IMR-90 (cell line): ENCODE data around the gene RRAGD. TPM values are rescaled to one million over a fixed set of nuclear protein-coding genes. Genes with fewer than 3 reads are reported as not detected.

ENCODE experiments used
- ATAC-seq: fragments of 200-7000 bp; cut with Tn5 transposase; 2 replicates; pipeline ENCODE4 v1.9.1; 2020; ENCODE audit warnings: low read depth, mild to moderate bottlenecking, moderate library complexity
- BruUV-seq: library from RNA; stranded (reverse); fragments of 400-500 nt; replicated peaks from 2 replicates; lab custom pipeline; 2021; lab: Mats Ljungman, UMichigan
- CTCF ChIA-PET: fragments of 300-600 bp; formaldehyde crosslinking; extraction: SDS; loops from one replicate; lab custom pipeline; 2021; ENCODE audit warnings: antibody characterized with exemption; lab: Yijun Ruan, JAX
- POLR2A ChIA-PET: fragments of 300-600 bp; sonication (Branson Sonifier 250); formaldehyde crosslinking; loops from one replicate; lab custom pipeline; 2022; ENCODE audit warnings: antibody characterized with exemption; ENCODE audit not compliant: unreplicated experiment; lab: Charles Lee
- DNase-seq: peaks from one replicate; pipeline ENCODE4 v3.0.0; 2013
- H2AFZ ChIP-seq: replicated peaks from 2 replicates; pipeline ENCODE3; 2013; ENCODE audit warnings: low read length, mild to moderate bottlenecking; ENCODE audit not compliant: poor library complexity
- H2AK5ac ChIP-seq: 2 replicates; pipeline ENCODE4 v1.6.1; 2013; ENCODE audit warnings: low read depth, low read length, inconsistent platforms
- H2AK9ac ChIP-seq: replicated peaks from 2 replicates; pipeline ENCODE3; 2013; ENCODE audit warnings: mild to moderate bottlenecking, low read depth, low read length, moderate library complexity; ENCODE audit not compliant: poor library complexity
- H2BK120ac ChIP-seq: 2 replicates; pipeline ENCODE4 v1.6.1; 2013; ENCODE audit warnings: low read depth, low read length, inconsistent platforms
- H2BK15ac ChIP-seq: 3 replicates; pipeline ENCODE4 v1.6.1; 2013; ENCODE audit warnings: low read depth, low read length, inconsistent platforms
- H2BK20ac ChIP-seq: 2 replicates; pipeline ENCODE4 v1.6.1; 2013; ENCODE audit warnings: low read depth, mild to moderate bottlenecking, inconsistent platforms, low read length, moderate library complexity
- H2BK5ac ChIP-seq: 2 replicates; pipeline ENCODE4 v1.6.1; 2013; ENCODE audit warnings: mild to moderate bottlenecking, low read depth, low read length, inconsistent platforms; ENCODE audit not compliant: poor library complexity, severe bottlenecking
- H3K14ac ChIP-seq: replicated peaks from 2 replicates; pipeline ENCODE4 v1.6.1; 2013; ENCODE audit warnings: low read depth, low read length, inconsistent platforms
- H3K18ac ChIP-seq: 2 replicates; pipeline ENCODE4 v1.6.1; 2013; ENCODE audit warnings: low read depth, low read length, control low read depth
- H3K23ac ChIP-seq: 2 replicates; pipeline ENCODE4 v1.6.1; 2013; ENCODE audit warnings: low read depth, low read length, inconsistent platforms
- H3K27ac ChIP-seq: 2 replicates; pipeline ENCODE4 v1.5.1; 2013; ENCODE audit warnings: mild to moderate bottlenecking, control low read depth, low read length; ENCODE audit not compliant: insufficient read depth
- H3K27me3 ChIP-seq: 2 replicates; pipeline ENCODE4 v1.6.1; 2013; ENCODE audit warnings: low read length; ENCODE audit not compliant: control insufficient read depth, insufficient read depth
- H3K36me3 ChIP-seq: 2 replicates; pipeline ENCODE4 v1.6.1; 2013; ENCODE audit warnings: low read length, mixed read lengths; ENCODE audit not compliant: control insufficient read depth, insufficient read depth
- H3K4ac ChIP-seq: 2 replicates; pipeline ENCODE4 v1.6.1; 2013; ENCODE audit warnings: low read depth, low read length, inconsistent platforms
- H3K4me1 ChIP-seq: 2 replicates; pipeline ENCODE4 v1.6.1; 2013; ENCODE audit warnings: low read length, mixed read lengths; ENCODE audit not compliant: control insufficient read depth, insufficient read depth
- H3K4me2 ChIP-seq: 2 replicates; pipeline ENCODE4 v1.6.1; 2013; ENCODE audit warnings: low read depth, mild to moderate bottlenecking, control low read depth, low read length, moderate library complexity
- H3K4me3 ChIP-seq: 2 replicates; pipeline ENCODE4 v1.5.1; 2013; ENCODE audit warnings: low read depth, mild to moderate bottlenecking, control low read depth, low read length, moderate library complexity; ENCODE audit not compliant: insufficient read depth
- H3K56ac ChIP-seq: 2 replicates; pipeline ENCODE4 v1.6.1; 2013; ENCODE audit warnings: low read length, inconsistent platforms; ENCODE audit not compliant: insufficient read depth; ENCODE audit errors: extremely low read depth
- H3K79me1 ChIP-seq, 2 experiments: 2 replicates each; pipeline ENCODE4 v1.6.1; 2013; ENCODE audit warnings: low read length in 2 of 2, inconsistent platforms in 1 of 2, low read depth in 1 of 2
- H3K9ac ChIP-seq: 2 replicates; pipeline ENCODE4 v1.6.1; 2013; ENCODE audit warnings: low read depth, low read length, control low read depth
- H3K9me1 ChIP-seq: 2 replicates; pipeline ENCODE4 v1.6.1; 2013; ENCODE audit warnings: low read length, inconsistent platforms; ENCODE audit not compliant: insufficient read depth
- H3K9me3 ChIP-seq: 2 replicates; pipeline ENCODE4 v1.6.1; 2013; ENCODE audit warnings: low read length; ENCODE audit not compliant: control insufficient read depth, insufficient read depth
- H4K20me1 ChIP-seq: 2 replicates; pipeline ENCODE4 v1.6.1; 2013; ENCODE audit warnings: low read length, inconsistent platforms; ENCODE audit not compliant: insufficient read depth
- H4K5ac ChIP-seq: 2 replicates; pipeline ENCODE4 v1.6.1; 2013; ENCODE audit warnings: mild to moderate bottlenecking, low read depth, low read length, control low read depth
- H4K8ac ChIP-seq, 2 experiments: 2 replicates each; pipeline ENCODE4 v1.6.1; 2013; ENCODE audit warnings: low read depth in 2 of 2, low read length in 2 of 2, control low read depth in 1 of 2, inconsistent platforms in 1 of 2
- H4K91ac ChIP-seq: 2 replicates; pipeline ENCODE4 v1.6.1; 2013; ENCODE audit warnings: low read depth, low read length, inconsistent platforms; ENCODE audit not compliant: insufficient read depth
- BHLHE40 ChIP-seq: fragments of 150-350 bp; IDR thresholded peaks from 2 replicates; pipeline ENCODE4 v1.6.1; 2016; ENCODE audit warnings: mild to moderate bottlenecking, low read depth, low read length
- CEBPB ChIP-seq: IDR thresholded peaks from 2 replicates; pipeline ENCODE4 v1.6.1; 2012; ENCODE audit warnings: low read depth, low read length, improper control_type of control experiment
- FOS ChIP-seq: fragments of 150-350 bp; IDR thresholded peaks from 2 replicates; pipeline ENCODE4 v1.6.1; 2016; ENCODE audit warnings: low read depth, low read length
- MAFK ChIP-seq: IDR thresholded peaks from 2 replicates; pipeline ENCODE4 v1.6.1; 2012; ENCODE audit warnings: low read depth, low read length, improper control_type of control experiment
- NFE2L2 ChIP-seq: fragments of 150-350 bp; IDR thresholded peaks from 2 replicates; pipeline ENCODE4 v1.6.1; 2016; ENCODE audit warnings: low read depth, mild to moderate bottlenecking, low read length
- POLR2A ChIP-seq: IDR thresholded peaks from 2 replicates; pipeline ENCODE4 v1.6.1; 2012; ENCODE audit warnings: mild to moderate bottlenecking, low read depth, low read length
- RAD21 ChIP-seq: IDR thresholded peaks from 2 replicates; pipeline ENCODE4 v1.6.1; 2012; ENCODE audit warnings: low read length, improper control_type of control experiment
- RFX5 ChIP-seq: IDR thresholded peaks from 2 replicates; pipeline ENCODE4 v1.8.0; 2012; ENCODE audit warnings: low read depth, mild to moderate bottlenecking, low read length, moderate library complexity
- WGBS, 2 experiments: methylation state at CpG; one replicate each; pipeline versions ENCODE4 v1.1.5 to v1.1.7; 2013; ENCODE audit warnings: missing lambda C conversion rate in 2 of 2; ENCODE audit not compliant: insufficient read length in 1 of 2; ENCODE audit errors: extremely low coverage in 2 of 2; 5-methylcytosine and 5-hydroxymethylcytosine counted together
- dilution Hi-C: fragments of 300-500 bp; cut with HindIII; formaldehyde crosslinking; loops from one replicate; pipeline ENCODE4 v1.14.3; 2018; ENCODE audit warnings: low sequenced_read_pairs; ENCODE audit not compliant: unreplicated experiment
- in situ Hi-C: fragments of 300-500 bp; cut with MboI; formaldehyde crosslinking; loops from 3 replicates; pipeline ENCODE4 v1.14.3; 2019; ENCODE audit warnings: low sequenced_read_pairs, inconsistent platforms, mixed read lengths
- intact Hi-C: fragments of 100-400 bp; cut with micrococcal nuclease; formaldehyde crosslinking; loops from 2 replicates; pipeline ENCODE4 v1.10.0; 2022
- polyA plus RNA-seq, 3 experiments: library from polyadenylated mRNA; depleted of rRNA; stranded (reverse); fragments of >200 nt; gene quantifications; 2 replicates each; pipeline ENCODE4 v1.2.3, GENCODE V29; 2012; ENCODE audit warnings: low replicate concordance in 1 of 3
- total RNA-seq: library from RNA; depleted of rRNA; stranded (reverse); fragments of >200 nt; gene quantifications from 2 replicates; pipeline ENCODE4 v1.2.3, GENCODE V29; 2012
- TF ChIP-seq, protein P1 (sequence below): fragments of 150-350 bp; IDR thresholded peaks from 2 replicates; pipeline ENCODE4 v1.6.1; 2016; ENCODE audit warnings: low read depth, mild to moderate bottlenecking, low read length, moderate library complexity, borderline replicate concordance
- TF ChIP-seq, protein P2 (sequence below): fragments of 150-350 bp; IDR thresholded peaks from 2 replicates; pipeline ENCODE4 v1.6.1; 2017; ENCODE audit warnings: mild to moderate bottlenecking, antibody characterized with exemption, low read length, low read depth

The RRAGD gene
- total and polyA plus RNA-seq, 2 of the 4 experiments (the other 2 are of a cell fraction): not detected

DNA sequence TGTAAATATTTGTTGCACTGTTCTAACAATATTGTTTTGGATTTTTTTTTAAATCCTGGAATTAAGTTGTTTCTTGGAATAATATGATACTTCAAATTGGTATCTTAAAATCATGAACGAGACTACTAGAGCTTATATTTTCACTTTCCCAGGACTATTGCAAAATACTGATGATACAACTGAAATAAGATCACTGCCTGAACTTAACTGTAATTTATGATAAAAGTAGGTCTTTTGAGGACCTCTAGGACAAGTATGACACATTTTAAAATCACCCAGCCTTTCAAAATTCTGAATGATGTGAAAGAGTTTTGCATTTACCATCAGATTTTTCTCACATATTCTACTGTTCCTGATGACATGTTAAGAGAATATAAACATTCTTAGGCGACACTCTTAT, 50.9 kb downstream of the RRAGD start:
- Histone ChIP-seq H3K23ac (no peak overlapping the region), H3K56ac (no peak overlapping the region), H3K4me1 (no peaks in the 10 kb centered on the region), H3K9ac (no peak overlapping the region), H2AK5ac (no peak overlapping the region), H3K9me1 (no peaks in the 10 kb centered on the region), H3K9me3 (no peaks in the 10 kb centered on the region), H3K4ac (no peak overlapping the region), H3K79me1 (no peaks in the 10 kb centered on the region), H3K27me3 (no peaks in the 10 kb centered on the region), H3K27ac (no peak overlapping the region), H4K5ac (no peak overlapping the region), H4K91ac (no peak overlapping the region), H2BK120ac (no peak overlapping the region), H3K36me3 (no peaks in the 10 kb centered on the region), H2BK20ac (no peak overlapping the region), H2BK5ac (no peak overlapping the region), H4K8ac (no peak overlapping the region), H2AFZ (no peak overlapping the region), H3K4me2 (no peak overlapping the region), H4K20me1 (no peaks in the 10 kb centered on the region), H3K18ac (no peak overlapping the region), H3K14ac (no peak overlapping the region), H2AK9ac (no peak overlapping the region), H2BK15ac (no peak overlapping the region), H3K4me3 (no peak overlapping the region)
- BruUV-seq: no TSS peak
- intact Hi-C loops: no loop called here
- WGBS, 2 experiments: no CpG with 5 or more reads among the region's 2 CpGs
- ATAC-seq (no peak), DNase-seq (no peak)
- ChIA-PET CTCF (interaction anchor here (0.7 kb wide), 1 partner anchor 1226 kb away, joined by 3 read pairs; the partner anchor contains the start of gene MAP3K7), POLR2A (no interaction called here)
- TF ChIP-seq RAD21: no peak
- TF ChIP-seq CEBPB: no peak
- no peak for TF ChIP-seq BHLHE40
- TF ChIP-seq POLR2A: no peak
- TF ChIP-seq, protein P1, sequence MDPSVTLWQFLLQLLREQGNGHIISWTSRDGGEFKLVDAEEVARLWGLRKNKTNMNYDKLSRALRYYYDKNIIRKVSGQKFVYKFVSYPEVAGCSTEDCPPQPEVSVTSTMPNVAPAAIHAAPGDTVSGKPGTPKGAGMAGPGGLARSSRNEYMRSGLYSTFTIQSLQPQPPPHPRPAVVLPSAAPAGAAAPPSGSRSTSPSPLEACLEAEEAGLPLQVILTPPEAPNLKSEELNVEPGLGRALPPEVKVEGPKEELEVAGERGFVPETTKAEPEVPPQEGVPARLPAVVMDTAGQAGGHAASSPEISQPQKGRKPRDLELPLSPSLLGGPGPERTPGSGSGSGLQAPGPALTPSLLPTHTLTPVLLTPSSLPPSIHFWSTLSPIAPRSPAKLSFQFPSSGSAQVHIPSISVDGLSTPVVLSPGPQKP: no peak
- no peak for TF ChIP-seq RFX5
- no peak for TF ChIP-seq FOS
- TF ChIP-seq MAFK: no peak
- TF ChIP-seq NFE2L2: no peak
- TF ChIP-seq, protein P2, sequence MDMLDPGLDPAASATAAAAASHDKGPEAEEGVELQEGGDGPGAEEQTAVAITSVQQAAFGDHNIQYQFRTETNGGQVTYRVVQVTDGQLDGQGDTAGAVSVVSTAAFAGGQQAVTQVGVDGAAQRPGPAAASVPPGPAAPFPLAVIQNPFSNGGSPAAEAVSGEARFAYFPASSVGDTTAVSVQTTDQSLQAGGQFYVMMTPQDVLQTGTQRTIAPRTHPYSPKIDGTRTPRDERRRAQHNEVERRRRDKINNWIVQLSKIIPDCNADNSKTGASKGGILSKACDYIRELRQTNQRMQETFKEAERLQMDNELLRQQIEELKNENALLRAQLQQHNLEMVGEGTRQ: no peak
- in situ Hi-C loops: loop anchor here (25.0 kb wide), 2 partner anchors 224 to 374 kb away; partner anchors contain the start of gene PM20D2
- dilution Hi-C loops: no loop called here
